Adrenal gland (tissue), 12 donors: ENCODE results near the gene JPT1. TPM values are rescaled to one million over a fixed set of nuclear protein-coding genes. Genes with fewer than 3 reads are reported as not detected.
A peak's percentile ranks its signal among the peaks of the same experiment; 100 is the strongest.

Experiments
- DNase-seq, 7 donors: peaks; one replicate each; pipeline ENCODE4 v3.0.0-alpha.2; 2019 to 2020
- H3K27ac ChIP-seq, 5 donors: fragments of 200-600 bp; sonication (generic) in 4 of 5; 1 replicate in 3 of 5; 2 replicates in 2 of 5; pipeline versions ENCODE4 v1.5.1 to v1.8.0; 2016 to 2020; ENCODE audit warnings: mild to moderate bottlenecking in 1 of 5
- H3K27me3 ChIP-seq: fragments of 200-600 bp; 2 replicates; pipeline ENCODE4 v1.8.0; 2021
- H3K36me3 ChIP-seq, 2 donors: fragments of 200-600 bp; replicated peaks in 1 of 2; 1 replicate in 1 of 2; 2 replicates in 1 of 2; pipeline versions ENCODE4 v1.5.1 to v1.8.0; 2018 to 2022
- H3K4me1 ChIP-seq, 2 donors: fragments of 200-600 bp; replicated peaks in 1 of 2; 1 replicate in 1 of 2; 2 replicates in 1 of 2; pipeline versions ENCODE4 v1.5.1 to v1.8.0; 2018 to 2021
- H3K4me3 ChIP-seq, 4 donors: fragments of 200-600 bp; sonication (generic) in 3 of 4; one replicate each; pipeline ENCODE4 v1.5.1; 2016 to 2018
- H3K9me3 ChIP-seq, 3 donors: fragments of 200-600 bp; sonication (generic) in 1 of 3; replicated peaks in 1 of 3; 1 replicate in 2 of 3; 2 replicates in 1 of 3; pipeline versions ENCODE4 v1.5.1 to v1.8.0; 2016 to 2021
- CTCF ChIP-seq, 6 experiments: fragments of 450-650 bp in 4 of 6; fragments of 200-600 bp in 2 of 6; sonication (generic) in 1 of 6; IDR thresholded peaks; 1 replicate in 5 of 6; 2 replicates in 1 of 6; pipeline versions ENCODE4 v1.5.1 to v1.8.0; 2016 to 2021; ENCODE audit warnings: antibody characterized with exemption in 6 of 6, mild to moderate bottlenecking in 2 of 6, moderate library complexity in 1 of 6
- POLR2A ChIP-seq, 2 donors: fragments of 450-650 bp; IDR thresholded peaks; one replicate each; pipeline ENCODE4 v1.6.1; 2017; ENCODE audit warnings: antibody characterized with exemption in 2 of 2, mild to moderate bottlenecking in 2 of 2, moderate library complexity in 1 of 2
- WGBS, 4 donors: extraction: QIAGEN DNeasy Blood & Tissue Kit in 2 of 4; methylation state at CpG; one replicate each; pipeline versions ENCODE4 v1.1.5 to v1.1.7; 2013 to 2017; 5-methylcytosine and 5-hydroxymethylcytosine counted together
- intact Hi-C, 2 donors: fragments of 100-400 bp; cut with DNase I; formaldehyde crosslinking; loops; one replicate each; pipeline versions ENCODE4 v1.14.1 to v1.15.0; 2022 to 2023
- polyA plus RNA-seq, 3 donors: library from polyadenylated mRNA; stranded (reverse); fragments of 200-250 nt in 2 of 3; fragments of 350-450 nt in 1 of 3; fragmentation: Illumina TruSeq in 1 of 3; extraction: RNeasy Lipid Tissue Mini Kit (QIAGEN cat#74804) in 1 of 3; gene quantifications; one replicate each; pipeline ENCODE4 v1.2.3, GENCODE V29; 2013 to 2014
- small RNA-seq, 2 donors: library from RNA; depleted of rRNA; stranded (forward); fragments of <200 nt; gene quantifications; one replicate each; pipeline ENCODE3, GENCODE V24; 2016
- total RNA-seq, 9 donors: library from RNA; depleted of rRNA in 4 of 9; stranded (reverse); fragments of >200 nt in 4 of 9; fragments of 120-200 nt in 1 of 9; fragmentation: NEBNext Ultra II Directional in 1 of 9; extraction: Animal tissue kit (Norgen Biotek cat#: 25700) in 1 of 9; gene quantifications; one replicate each; pipeline versions ENCODE4 v1.1.0 to v1.2.4, GENCODE V29; 2013 to 2023
- donor health status: healthy with polysubstance abuse.
- donor health status: Bipolar disorder and iron deficiency.
- donor health status: DM: yes; HTN: yes; CAD: no.
- donor health status: DM: no; HTN: no; CAD: no.
- donor health status: DM: no; HTN: no; CAD: no.
- donor health status: DM: yes; HTN: yes; CAD: no.

Gene JPT1
- total and polyA plus RNA-seq, 12 donors: 34.2 to 232 (median 67.2) TPM

- Histone ChIP-seq H3K4me3 (no peak overlapping the region), H3K36me3 (no peaks in the 10 kb centered on the region), H3K9me3 (no peaks in the 10 kb centered on the region), H3K27ac (peak overlapping the region in 1 of 5 donors; percentile 77), H3K4me1 (peaks cover 0 to 19% of the 10 kb centered on the region in 2 donors), H3K27me3 (no peaks in the 10 kb centered on the region)
- DNase-seq: no peak
- TF ChIP-seq CTCF (IDR thresholded peaks at IDR 0.05) (no peak), POLR2A (IDR thresholded peaks at IDR 0.05) (no peak)
- WGBS, 4 donors: 78 to 83% (median 80%) methylated on average over 14 to 15 of the region's 15 CpGs
- intact Hi-C loops: no loop called here
These were observed 67.7 kb downstream of the JPT1 start for GRCh38 chr17:75086496-75087181.

Small RNAs within 50 kb of the gene (small RNA-seq; reads per million reads assigned to genes)
- 0 reads per million in 2 donors for gene RF00019

Other genes starting within 250 kb of the JPT1 start
- gene USH1G, start 231.3 kb downstream of the JPT1 start, total RNA-seq: 1 to 10 TPM in 7 of 9 donors, under 1 TPM in 2; 0.42 to 5.0 (median 1.3) TPM
- gene USH1G, start 231.3 kb downstream of the JPT1 start, polyA plus RNA-seq: under 1 TPM; 0.40 to 0.72 (median 0.40) TPM
- gene OTOP2, start 230.2 kb downstream of the JPT1 start, total RNA-seq: under 1 TPM in 1 of 9 donors, not detected in 8; 0.11 TPM
- gene OTOP2, start 230.2 kb downstream of the JPT1 start, polyA plus RNA-seq: under 1 TPM in 1 of 3 donors, not detected in 2; 0.03 TPM
- not detected for gene OTOP3, start 218.6 kb downstream of the JPT1 start, total RNA-seq
- gene OTOP3, start 218.6 kb downstream of the JPT1 start, polyA plus RNA-seq: not detected
- 10 to 100 TPM in 3 of 9 donors, 1 to 10 TPM in 6; 2.8 to 15.1 (median 6.6) TPM for gene HID1, start 181.8 kb downstream of the JPT1 start, total RNA-seq
- gene HID1, start 181.8 kb downstream of the JPT1 start, polyA plus RNA-seq: 10 to 100 TPM in 2 of 3 donors, 1 to 10 TPM in 1; 5.4 to 42.6 (median 19.2) TPM
- gene CDR2L, start 166.9 kb downstream of the JPT1 start, total RNA-seq: 10 to 100 TPM in 6 of 9 donors, 1 to 10 TPM in 3; 1.2 to 17.9 (median 11.5) TPM
- gene CDR2L, start 166.9 kb downstream of the JPT1 start, polyA plus RNA-seq: 1 to 10 TPM; 3.7 to 5.6 (median 4.1) TPM
- 100 to 1,000 TPM in 1 of 9 donors, 10 to 100 TPM in 8; 38.7 to 120 (median 60.3) TPM for gene MRPL58, start 141.8 kb downstream of the JPT1 start, total RNA-seq
- 10 to 100 TPM; 46.7 to 88.8 (median 57.6) TPM for gene MRPL58, start 141.8 kb downstream of the JPT1 start, polyA plus RNA-seq
- gene ATP5PD, start 107.5 kb downstream of the JPT1 start, total RNA-seq: 100 to 1,000 TPM; 215 to 452 (median 283) TPM
- 100 to 1,000 TPM; 393 to 826 (median 646) TPM for gene ATP5PD, start 107.5 kb downstream of the JPT1 start, polyA plus RNA-seq
- 10 to 100 TPM; 38.2 to 49.2 (median 41.0) TPM for gene KCTD2, start 107.3 kb downstream of the JPT1 start, total RNA-seq
- 10 to 100 TPM; 20.6 to 52.4 (median 24.3) TPM for gene KCTD2, start 107.3 kb downstream of the JPT1 start, polyA plus RNA-seq
- gene SLC16A5, start 66.6 kb downstream of the JPT1 start, total RNA-seq: 1 to 10 TPM in 8 of 9 donors, under 1 TPM in 1; 0.91 to 3.0 (median 1.7) TPM
- gene SLC16A5, start 66.6 kb downstream of the JPT1 start, polyA plus RNA-seq: 1 to 10 TPM in 2 of 3 donors, under 1 TPM in 1; 0.77 to 3.9 (median 2.1) TPM
- gene ARMC7, start 44.5 kb downstream of the JPT1 start, total RNA-seq: 10 to 100 TPM in 1 of 9 donors, 1 to 10 TPM in 8; 3.7 to 13.8 (median 8.8) TPM
- gene ARMC7, start 44.5 kb downstream of the JPT1 start, polyA plus RNA-seq: 1 to 10 TPM; 5.5 to 7.1 (median 5.8) TPM
- 100 to 1,000 TPM in 1 of 9 donors, 10 to 100 TPM in 8; 33.4 to 112 (median 63.2) TPM for gene NT5C, start 22.8 kb downstream of the JPT1 start, total RNA-seq
- 100 to 1,000 TPM in 2 of 3 donors, 10 to 100 TPM in 1; 20.6 to 124 (median 114) TPM for gene NT5C, start 22.8 kb downstream of the JPT1 start, polyA plus RNA-seq
- gene SUMO2, start 28.4 kb upstream of the JPT1 start, total RNA-seq: 100 to 1,000 TPM in 6 of 9 donors, 10 to 100 TPM in 3; 65.2 to 371 (median 265) TPM
- gene SUMO2, start 28.4 kb upstream of the JPT1 start, polyA plus RNA-seq: 100 to 1,000 TPM in 1 of 3 donors, 10 to 100 TPM in 2; 54.9 to 331 (median 65.6) TPM
- gene NUP85, start 51.2 kb upstream of the JPT1 start, total RNA-seq: 10 to 100 TPM; 18.7 to 53.8 (median 30.1) TPM
- gene NUP85, start 51.2 kb upstream of the JPT1 start, polyA plus RNA-seq: 10 to 100 TPM; 24.1 to 51.5 (median 40.0) TPM
- gene GGA3, start 107.1 kb upstream of the JPT1 start, total RNA-seq: 10 to 100 TPM in 8 of 9 donors, 1 to 10 TPM in 1; 8.0 to 36.9 (median 23.0) TPM
- gene GGA3, start 107.1 kb upstream of the JPT1 start, polyA plus RNA-seq: 10 to 100 TPM; 23.2 to 51.5 (median 24.1) TPM
- gene MRPS7, start 107.4 kb upstream of the JPT1 start, total RNA-seq: 100 to 1,000 TPM in 1 of 9 donors, 10 to 100 TPM in 8; 47.7 to 127 (median 73.0) TPM
- gene MRPS7, start 107.4 kb upstream of the JPT1 start, polyA plus RNA-seq: 100 to 1,000 TPM in 1 of 3 donors, 10 to 100 TPM in 2; 52.5 to 112 (median 87.7) TPM
- gene MIF4GD, start 116.7 kb upstream of the JPT1 start, total RNA-seq: 10 to 100 TPM in 8 of 9 donors, 1 to 10 TPM in 1; 9.2 to 53.0 (median 29.0) TPM
- gene MIF4GD, start 116.7 kb upstream of the JPT1 start, polyA plus RNA-seq: 10 to 100 TPM; 10.7 to 15.1 (median 14.8) TPM
- gene SLC25A19, start 134.9 kb upstream of the JPT1 start, total RNA-seq: 10 to 100 TPM; 15.8 to 63.9 (median 24.9) TPM
- 10 to 100 TPM; 23.6 to 38.4 (median 32.7) TPM for gene SLC25A19, start 134.9 kb upstream of the JPT1 start, polyA plus RNA-seq